GM21619 (cell line): ENCODE measurements around the gene NR6A1.
"Not testable (repeated sequence)": the region's sequence is repeated elsewhere in the genome, so short reads cannot be mapped to it uniquely, and the experiment has no call there.

ENCODE experiments used
- ATAC-seq: cut with Tn5 transposase; IDR thresholded peaks from one replicate; pipeline ENCODE4 v1.9.1; 2021; ENCODE audit not compliant: unreplicated experiment

Gene NR6A1

DNA sequence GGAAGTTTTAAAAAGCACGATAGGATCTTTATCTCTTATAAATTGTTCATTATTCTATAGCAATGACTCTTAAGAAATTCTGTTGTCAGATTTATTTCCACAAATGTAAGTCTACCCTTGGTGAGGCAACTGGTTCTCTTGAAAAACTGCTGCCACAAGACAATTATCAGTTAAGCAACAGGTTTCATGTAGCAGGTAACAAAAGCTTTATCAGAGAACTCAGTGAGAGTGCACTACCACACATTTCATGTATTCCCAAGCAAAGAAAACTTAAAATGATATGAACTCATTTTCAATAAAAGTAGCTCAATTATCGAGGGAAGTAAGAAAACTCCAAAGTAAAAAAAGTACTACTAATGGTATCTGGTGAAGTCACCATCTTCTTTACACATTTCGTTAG lies 9.4 kb downstream of the NR6A1 start:
- no peak for ATAC-seq

DNA sequence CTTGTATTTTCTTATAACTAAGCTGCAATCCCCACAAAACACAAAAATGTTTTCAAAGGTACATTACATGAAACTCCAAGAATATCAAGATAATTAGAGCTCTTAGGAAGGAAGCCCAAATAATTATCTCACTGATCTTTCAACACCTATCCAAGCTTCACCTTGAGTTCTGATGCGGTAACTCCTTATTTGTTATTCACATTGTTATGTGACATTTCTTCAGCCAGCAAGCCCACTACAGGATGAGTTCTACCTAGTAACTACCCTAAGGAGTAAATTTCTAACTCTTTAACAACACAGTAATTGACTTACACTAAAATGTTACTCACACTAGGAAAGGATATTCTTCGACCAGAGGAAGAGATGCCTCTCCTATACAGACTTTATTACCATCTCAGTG lies 9.9 kb downstream of the NR6A1 start:
- ATAC-seq: no peak

DNA sequence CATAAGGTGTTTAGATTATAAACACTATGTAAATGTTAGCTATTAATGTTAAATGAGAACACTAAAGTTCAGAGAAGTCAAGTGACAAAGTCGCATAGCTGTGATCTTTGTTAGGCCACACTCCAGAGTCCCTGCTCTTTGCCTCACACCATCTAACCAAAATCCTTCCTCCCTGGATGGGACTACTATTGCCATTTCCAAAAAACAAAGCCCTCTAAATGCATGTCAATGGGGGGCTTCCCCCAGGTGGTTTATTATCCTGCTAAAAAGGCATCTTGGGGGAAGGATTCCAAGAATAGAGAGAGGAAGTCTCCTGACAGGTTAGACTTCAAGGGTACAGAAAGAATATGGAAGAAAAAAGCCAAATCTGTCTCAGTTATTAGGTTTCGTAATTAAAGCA lies 10.4 kb downstream of the NR6A1 start:
- ATAC-seq: no peak

DNA sequence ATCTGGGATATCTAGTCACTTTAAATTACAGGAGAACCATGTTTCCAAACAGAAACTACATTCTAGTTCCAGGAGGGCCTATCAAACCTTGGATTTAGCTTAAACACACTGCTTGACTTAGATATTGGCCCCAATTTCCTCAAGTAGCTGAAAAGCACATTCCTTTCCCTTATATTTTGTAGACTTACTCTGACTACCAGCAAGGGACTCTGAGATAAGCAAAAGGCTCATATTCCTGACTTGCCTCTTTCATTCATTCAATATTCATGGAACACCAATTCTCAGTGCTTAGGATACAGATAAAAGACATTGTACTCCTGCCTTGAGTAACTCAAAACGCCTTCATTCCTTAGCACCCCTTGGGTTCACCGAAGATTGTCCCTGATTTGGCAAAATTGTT lies 11.8 kb downstream of the NR6A1 start:
- no peak for ATAC-seq

DNA sequence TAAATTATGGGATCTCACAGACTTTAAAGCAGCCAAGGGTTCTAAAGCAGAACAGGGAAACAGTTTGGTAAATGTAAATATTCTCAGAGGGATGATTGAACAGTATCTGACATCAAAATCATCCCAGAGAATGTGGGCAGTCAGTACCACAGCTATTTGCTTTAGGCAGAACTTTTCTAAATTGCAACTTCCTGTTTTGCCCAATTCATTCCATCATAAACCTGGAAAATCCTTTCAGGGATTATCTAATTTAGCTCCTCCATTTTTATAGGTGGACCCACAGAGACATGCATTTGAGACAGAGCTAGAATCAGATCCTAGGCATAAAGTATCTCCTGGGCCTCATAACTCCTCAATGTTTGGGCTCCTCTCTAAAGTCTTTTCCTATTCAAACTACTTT lies 12.4 kb downstream of the NR6A1 start:
- ATAC-seq: no peak

DNA sequence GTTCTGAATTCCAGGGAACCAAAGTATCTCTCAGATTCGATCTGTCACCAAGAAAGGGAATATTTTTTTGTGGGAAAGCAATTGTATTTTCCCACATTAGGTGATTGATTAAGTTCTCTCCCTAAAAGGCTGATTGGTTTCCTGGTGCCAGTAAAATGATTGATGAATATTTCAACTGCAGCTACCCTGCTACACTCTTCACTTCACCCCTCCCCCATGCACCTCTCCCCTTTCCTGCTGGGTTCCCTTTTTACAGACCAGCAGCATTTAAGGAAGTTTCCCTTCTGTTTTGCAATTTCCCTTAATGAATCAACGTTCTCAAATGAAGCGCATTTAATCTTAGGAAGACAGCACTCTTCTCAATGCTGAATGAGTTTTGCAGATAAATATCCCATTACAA lies 13.1 kb downstream of the NR6A1 start:
- ATAC-seq: no peak

DNA sequence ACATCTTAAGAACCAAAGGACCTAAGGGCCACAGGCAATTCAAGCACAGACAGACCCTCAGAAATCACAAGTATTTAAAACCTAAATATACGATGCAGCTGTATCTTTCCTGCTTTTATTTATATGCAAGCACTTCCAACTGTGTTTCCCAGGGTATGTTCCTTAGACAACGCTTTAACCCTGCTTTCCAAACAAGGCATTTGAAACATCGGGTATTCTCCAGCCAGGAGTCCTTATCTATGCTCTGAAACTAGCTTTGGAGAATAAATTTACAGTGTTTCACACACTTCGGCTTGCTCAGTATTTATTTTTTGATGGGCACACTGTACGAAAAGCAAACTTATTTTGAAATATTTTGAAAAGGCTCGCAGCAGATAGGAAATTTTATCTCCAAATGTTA lies 13.5 kb downstream of the NR6A1 start:
- no peak for ATAC-seq

DNA sequence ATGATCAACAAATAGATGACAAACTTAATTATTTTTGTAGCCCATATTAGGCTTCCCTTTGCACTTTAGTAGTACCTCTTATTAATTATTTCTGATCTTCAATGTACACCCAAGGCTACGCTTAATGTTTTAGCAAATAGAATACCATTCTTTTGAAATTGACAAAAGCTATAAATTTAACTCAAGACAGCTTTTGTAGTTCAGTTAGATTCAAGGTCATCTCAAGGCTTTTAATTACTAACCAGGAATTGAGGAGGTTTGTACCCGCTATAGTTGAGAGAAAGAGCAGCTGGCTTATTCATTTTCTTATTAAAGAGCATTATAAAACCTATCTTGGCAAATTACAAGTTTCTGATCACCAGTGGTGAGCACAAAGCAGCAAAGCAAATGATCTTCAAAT lies 15.1 kb downstream of the NR6A1 start:
- ATAC-seq: no peak

DNA sequence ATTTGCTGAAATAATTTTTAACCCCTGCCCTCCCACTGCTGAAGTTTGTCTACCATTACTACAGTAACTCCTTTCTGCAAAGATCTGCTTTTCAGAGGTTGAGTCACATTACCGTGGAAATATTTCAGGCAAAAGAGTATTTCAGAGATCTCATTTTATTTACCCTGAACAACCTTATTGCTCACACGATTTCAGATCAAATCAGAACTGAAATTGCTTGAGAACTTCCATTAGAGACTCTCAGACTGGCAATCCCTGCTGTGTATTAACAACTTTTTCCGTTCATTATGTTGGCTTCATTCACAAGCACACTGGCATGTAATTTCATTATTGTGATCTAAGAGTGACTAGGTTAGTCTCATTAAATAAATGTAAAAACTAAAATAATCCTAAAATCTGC lies 16.1 kb downstream of the NR6A1 start:
- no peak for ATAC-seq

DNA sequence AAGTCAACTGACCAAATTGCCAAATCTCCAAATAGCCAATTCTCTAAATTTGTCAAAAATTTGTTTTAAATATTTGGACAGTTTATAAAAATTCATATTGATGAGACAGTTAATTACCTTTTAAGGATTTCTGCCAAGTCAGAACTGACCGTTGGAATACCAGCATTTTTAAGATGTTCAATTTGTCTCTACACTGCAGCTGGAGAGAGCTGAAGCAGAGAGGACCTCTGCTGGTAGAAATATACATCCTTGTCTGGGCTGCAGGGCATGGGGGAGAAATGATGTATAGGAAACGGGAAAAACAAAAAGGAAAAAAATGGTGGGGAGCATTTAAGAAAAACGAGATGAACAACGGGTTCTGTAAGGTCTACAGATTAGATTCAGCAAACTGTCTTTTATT lies 16.8 kb downstream of the NR6A1 start:
- ATAC-seq: no peak

DNA sequence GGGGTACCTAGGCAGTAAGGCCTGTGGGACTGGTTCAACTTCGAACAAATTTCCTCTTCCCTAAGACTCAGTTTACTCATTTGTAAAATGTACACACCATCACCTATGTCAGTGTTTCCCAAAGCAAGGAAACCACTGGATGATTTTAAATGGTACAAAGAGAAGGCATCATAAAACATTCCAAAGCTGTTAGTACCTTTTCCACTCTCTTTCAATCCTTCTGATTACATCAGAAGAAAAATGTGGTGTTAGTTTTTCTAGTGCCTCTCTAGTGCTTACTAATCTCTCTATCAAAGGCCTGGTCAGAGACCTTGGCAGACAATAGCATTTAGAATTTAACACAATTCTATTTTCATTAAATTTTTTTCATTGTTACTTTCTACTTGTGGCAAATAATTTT lies 18.1 kb downstream of the NR6A1 start:
- ATAC-seq: no peak

DNA sequence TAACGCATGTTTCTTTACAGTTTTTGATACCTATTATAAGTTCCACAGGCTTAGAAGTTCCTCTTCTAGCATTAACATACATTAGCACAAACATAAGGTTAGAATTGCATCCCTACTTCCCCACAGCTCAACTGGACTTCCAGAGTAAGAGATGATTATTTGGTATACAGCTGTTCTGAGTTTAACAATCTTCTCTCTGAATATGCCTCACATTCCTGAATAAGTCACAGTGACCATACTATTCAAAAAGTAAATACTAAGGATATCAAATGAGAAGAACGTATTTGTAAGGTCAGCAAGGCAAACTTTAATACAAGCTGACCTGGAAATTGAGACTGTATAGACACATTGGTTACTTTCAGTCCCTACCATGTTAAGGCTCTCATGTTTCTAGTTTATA lies 21.3 kb downstream of the NR6A1 start:
- no peak for ATAC-seq

DNA sequence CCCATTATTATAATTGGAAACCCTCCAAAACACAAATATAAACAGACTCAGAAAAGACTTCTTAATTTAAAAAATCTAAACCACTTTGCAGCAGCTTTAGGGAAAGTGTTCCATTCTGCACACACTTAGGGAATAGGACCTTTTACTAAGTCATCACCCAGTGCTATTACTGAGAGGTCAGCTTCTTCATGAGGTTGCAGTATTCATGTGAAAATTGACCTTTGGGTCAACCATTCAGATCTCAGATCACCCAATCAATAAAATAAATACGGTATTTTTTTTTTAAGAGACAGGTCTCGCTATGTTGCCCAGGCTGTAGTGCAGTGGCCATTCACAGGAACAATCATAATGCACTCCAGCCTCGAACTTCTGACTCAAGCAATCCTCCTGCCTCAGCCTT lies 21.8 kb downstream of the NR6A1 start:
- no peak for ATAC-seq

DNA sequence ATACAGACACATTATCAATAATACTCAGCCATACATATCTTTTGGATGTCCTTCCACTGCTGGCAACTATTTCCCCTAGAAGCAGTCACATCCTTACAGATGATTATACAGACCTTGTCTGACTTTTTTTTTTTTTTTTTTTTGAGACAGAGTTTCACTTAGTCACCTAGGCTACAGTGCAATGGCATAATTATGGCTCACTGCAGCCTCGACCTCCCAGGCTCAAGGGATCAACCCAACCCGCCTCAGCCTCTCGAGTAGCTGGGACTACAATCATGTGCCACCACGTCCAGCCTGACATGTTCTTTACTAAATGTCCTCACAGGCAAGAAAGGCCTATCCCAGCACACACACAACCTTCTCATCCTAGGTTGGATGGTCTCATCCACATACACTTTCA lies 24.0 kb downstream of the NR6A1 start:
- no peak for ATAC-seq

DNA sequence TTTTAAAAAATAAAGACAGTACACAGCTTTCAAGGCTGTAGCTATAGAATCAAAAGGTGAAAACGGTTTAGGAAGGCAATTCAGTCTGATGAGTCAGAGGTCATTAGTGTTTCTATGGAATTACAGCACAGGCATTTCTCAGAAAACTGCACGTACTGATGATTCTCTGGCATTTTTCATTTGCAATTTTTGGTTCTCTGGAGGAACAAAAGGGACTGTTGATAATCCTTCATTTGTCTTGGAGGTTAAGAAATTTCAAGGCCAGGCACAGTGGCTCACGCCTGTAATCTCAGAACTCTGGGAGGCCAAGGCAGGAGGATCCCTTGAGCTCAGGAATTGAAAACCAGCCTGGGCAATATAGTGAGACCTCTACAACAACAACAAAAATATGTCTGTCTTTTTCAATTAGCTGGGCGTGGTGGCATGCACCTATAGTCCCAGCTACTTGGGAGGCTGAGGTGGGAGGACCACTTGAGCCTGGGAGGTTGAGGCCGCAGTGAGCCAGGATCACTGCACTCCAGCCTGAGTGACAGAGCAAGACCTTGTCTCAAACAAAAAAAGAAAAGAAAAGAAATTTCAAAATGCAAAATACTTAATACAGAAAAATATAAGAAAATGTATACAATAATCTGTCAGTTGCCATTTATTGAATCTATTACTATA lies 27.3 kb downstream of the NR6A1 start:
- ATAC-seq: no peak

DNA sequence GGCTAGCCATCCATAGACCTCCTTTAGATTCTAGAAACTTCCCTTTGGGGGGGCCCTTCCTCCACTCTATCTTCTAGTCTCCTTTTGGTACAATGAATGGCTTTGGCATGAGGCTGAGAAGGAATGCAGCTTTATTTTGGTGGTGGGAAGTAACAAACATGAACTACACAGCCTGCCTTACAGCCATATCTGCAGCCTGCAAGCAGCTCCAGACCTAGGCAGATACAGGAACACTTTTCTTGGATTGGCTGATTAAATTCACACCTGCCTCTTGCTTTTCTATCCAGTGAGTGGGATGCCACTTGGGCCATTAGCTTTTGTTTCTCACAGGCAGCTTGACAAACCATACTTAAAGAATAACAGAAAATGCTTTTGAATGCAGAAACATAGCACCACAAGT lies 28.2 kb downstream of the NR6A1 start:
- no peak for ATAC-seq

DNA sequence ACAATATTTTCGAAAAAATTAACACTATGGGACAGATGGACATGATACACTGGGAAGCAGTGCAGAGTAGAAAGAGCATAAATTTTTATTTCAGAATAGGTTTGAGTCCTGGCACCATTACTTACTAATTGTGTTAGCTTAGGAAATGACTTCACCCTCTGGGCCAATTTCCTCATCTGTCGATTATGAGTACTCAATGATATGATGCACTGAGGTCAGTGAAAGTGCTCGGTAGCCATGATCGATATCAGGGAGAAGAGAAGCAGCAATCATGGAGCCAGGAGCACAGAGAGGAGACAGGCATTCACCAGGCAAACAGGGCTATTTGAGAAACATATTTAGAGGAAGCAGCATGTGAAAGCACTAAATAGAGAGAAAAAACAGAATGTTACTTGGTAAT lies 29.4 kb downstream of the NR6A1 start:
- ATAC-seq: no peak

DNA sequence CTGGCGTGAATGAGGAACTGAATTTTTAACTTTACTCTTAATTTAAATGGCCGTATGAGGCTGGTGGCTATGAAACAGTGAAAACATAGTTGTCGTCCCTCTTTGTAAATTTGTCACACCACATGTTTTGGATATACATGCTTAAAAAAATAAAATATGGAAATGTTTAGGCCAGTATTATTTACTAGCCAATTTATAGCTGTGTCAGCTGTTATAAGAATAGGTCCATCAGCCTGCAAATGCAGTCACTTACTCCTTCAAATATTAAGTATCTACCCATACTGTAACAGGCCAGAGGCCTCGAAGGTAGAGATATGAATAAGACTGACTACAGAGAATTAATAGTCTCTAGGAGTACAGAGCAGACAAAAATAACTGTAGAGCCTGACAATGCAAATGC lies 30.0 kb downstream of the NR6A1 start:
- ATAC-seq: no peak

DNA sequence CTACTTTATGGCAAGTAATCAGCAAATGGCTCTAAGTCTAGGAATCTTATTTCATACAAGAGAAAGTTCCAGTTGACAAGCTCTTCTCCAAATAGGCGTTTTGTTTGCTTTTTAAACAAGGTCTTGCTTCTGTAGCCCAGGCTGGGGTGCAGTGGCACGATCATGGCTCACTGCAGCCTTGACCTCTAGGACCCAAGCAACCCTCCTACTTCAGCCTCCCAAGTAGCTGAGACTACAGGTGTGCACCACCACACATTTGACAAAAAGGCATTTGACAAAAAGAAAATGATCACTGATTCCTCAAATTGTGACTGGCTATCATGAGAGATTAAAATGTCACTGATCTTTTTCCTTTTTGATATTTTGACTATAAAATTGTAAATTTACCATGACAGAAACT lies 31.8 kb downstream of the NR6A1 start:
- no peak for ATAC-seq

DNA sequence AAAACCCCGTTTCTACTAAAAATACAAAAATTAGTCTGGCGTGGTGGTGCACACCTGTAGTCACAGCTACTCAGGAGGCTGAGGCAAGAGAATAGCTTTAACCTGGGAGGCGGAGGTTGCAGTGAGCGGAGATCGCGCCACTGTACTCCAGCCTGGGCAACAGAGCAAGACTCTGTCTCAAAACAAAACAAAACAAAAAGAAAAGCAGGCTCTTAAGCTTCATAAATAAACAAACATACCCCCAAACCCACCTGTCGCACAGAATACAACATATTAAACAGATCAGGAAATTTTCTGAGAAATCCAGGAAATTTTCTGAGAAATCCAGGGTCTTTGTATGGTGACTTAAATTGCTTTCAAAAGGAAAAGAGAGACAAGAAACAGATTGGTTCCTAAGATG lies 33.0 kb downstream of the NR6A1 start:
- ATAC-seq: not testable (repeated sequence)

DNA sequence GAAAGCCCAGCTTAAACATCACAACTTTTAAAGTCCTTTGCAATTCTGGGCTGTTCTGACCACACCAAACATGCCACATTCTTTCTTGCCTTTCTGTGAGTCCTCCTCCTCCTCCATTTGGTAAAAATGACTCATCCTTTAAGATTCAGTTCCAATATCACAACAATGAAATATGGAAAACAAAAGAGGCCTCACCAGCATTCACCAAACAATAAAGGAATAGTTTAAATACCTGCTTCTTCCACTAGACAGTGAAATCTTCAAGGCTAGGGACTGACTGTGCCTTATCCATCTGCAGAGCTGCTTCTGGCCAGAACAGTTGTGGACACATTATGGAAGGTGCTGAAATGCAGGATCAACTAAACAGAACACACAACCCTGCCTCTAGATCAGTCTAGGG lies 36.0 kb downstream of the NR6A1 start:
- no peak for ATAC-seq

DNA sequence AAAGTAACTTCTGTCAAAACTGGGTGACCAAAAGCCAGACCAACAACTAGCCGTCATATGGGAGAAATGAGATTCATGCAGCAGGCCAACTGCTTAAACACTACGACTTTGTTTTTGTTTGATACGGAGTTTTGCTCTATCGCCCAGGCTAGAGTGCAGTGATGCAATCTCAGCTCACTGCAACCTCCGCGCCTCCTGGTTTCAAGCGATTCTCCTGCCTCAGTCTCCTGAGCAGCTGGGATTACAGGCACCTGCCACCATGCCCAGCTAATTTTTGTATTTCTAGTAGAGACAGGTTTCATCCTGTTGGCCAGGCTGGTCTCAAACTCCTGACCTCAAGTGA lies 36.4 kb downstream of the NR6A1 start:
- ATAC-seq: not testable (repeated sequence)

DNA sequence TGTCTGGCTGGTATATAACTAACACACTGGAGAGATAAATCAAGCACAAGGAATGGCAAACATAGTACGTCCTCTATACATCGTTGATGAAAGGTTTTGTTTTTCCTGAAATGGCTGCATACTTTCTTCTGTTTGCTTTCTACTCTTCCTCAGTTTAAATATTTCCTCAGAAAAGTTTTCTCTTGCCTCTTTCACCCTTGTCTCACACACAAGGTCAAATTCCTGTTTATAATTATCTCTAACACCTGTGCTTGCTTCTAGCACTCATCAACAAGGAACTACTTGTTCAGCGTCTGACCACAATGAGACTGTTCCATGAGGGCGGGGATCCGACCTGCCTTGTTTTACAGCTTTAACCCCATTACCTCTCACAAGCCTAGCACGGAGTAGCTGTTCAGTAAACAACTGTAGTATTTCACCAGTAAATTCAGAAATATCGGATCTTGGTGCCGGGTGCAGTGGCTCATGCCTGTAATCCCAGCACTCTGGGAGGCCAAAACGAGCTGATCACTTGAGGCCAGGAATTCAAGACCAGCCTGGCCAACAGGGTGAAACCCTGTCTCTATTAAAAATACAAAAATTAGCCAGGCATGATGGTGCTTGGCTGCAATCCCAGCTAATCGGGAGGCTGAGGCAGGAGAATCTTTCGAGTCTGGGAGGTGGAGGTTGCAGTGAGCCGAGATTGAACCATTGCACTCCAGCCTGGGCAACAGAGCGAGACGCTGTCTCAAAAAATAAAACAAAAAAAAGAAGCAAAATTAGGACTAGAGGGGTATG lies 37.0 kb downstream of the NR6A1 start:
- ATAC-seq: no peak
